OCI-LY7 (cell line): Measurements from ENCODE around the gene DNASE1L1.

Source experiments
- CTCF ChIP-seq: fragments of 200-600 bp; sonication (generic); conservative IDR thresholded peaks from 2 replicates; pipeline ENCODE4 v1.5.1; 2014; ENCODE audit warnings: mild to moderate bottlenecking, antibody characterized with exemption, low read length, moderate library complexity, mixed read lengths
- EZH2phosphoT487 ChIP-seq: fragments of 200-600 bp; sonication (generic); IDR thresholded peaks from 2 replicates; pipeline ENCODE4 v1.6.1; 2018; ENCODE audit warnings: low read depth, borderline replicate concordance, mild to moderate bottlenecking, mixed run types, antibody characterized with exemption, low read length, moderate library complexity, mixed read lengths

- TF ChIP-seq CTCF (no peak), EZH2phosphoT487 (no peak)
Measured at GRCh38 chrX:154380787-154381186, 28.3 kb downstream of the DNASE1L1 start.
